AG10803 (cell line): ENCODE measurements around the gene FTCD.

Experiments
- DNase-seq: peaks from one replicate; pipeline ENCODE4 v3.0.0; 2010; ENCODE audit warnings: low read depth
- H3K4me3 ChIP-seq: 2 replicates; pipeline ENCODE4 v1.5.1; 2011; ENCODE audit warnings: mild to moderate bottlenecking, low read length, control low read depth
- CTCF ChIP-seq: conservative IDR thresholded peaks from 2 replicates; pipeline ENCODE4 v1.5.1; 2011; ENCODE audit warnings: mild to moderate bottlenecking, low read length, control low read depth, inconsistent platforms

FTCD gene

GRCh38 chr21:46163380-46163779 is 8.0 kb upstream of the FTCD start:
- DNase-seq = no peak

DNA sequence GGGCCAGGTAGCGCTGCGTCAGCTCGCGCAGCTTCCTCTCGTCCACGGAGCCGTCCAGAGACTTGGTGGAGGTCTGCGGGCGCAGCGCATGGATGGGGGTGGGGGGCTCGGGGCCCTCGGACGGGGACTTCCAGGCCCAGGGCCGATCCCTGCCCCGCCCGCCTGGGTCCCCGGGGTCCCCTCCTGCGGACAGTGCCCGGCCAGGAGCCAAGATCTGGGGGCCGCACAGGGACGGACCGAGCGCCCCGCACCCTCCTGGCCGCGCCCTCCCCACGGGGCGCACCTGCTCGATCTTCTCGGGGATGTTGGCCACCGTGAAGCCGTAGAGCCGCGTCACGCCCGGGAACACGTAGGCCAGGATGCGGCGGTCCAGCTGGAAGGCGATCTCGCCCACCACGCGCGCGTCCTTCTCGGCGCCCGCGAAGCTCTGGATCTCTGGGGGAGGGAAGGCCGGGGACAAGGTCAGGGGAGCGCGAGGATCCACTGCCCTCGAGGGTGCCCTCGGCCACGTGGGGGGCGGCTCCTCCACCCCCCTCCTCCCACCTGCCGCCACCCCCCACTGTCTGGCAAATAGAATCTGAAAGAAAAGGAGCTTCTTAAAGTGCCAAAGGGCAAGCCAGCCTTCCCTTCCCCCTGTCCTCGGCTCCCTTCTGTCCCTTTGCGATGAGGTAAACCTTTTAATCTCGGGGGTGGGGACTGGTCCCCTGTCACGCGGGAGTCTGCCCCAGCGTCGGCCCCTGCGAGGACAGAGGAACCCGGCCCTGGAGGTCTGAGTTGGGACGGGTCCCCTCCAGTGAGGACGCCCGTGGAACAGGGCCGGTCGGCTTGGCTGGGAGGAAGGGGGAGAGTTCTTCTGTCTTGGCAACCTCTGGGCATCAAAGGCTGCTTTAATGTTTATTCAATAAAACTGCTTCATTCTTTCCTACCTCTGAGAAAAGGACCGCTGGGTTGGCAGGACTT is 6.5 kb upstream of the FTCD start:
- no peak for DNase-seq
- no peak for TF ChIP-seq CTCF
- H3K4me3 ChIP-seq = no peak overlapping the region

More at GRCh38 chr21:46163380-46163779, 8.0 kb upstream of the FTCD start:
- TF ChIP-seq CTCF = no peak
- H3K4me3 ChIP-seq = no peak overlapping the region

DNA sequence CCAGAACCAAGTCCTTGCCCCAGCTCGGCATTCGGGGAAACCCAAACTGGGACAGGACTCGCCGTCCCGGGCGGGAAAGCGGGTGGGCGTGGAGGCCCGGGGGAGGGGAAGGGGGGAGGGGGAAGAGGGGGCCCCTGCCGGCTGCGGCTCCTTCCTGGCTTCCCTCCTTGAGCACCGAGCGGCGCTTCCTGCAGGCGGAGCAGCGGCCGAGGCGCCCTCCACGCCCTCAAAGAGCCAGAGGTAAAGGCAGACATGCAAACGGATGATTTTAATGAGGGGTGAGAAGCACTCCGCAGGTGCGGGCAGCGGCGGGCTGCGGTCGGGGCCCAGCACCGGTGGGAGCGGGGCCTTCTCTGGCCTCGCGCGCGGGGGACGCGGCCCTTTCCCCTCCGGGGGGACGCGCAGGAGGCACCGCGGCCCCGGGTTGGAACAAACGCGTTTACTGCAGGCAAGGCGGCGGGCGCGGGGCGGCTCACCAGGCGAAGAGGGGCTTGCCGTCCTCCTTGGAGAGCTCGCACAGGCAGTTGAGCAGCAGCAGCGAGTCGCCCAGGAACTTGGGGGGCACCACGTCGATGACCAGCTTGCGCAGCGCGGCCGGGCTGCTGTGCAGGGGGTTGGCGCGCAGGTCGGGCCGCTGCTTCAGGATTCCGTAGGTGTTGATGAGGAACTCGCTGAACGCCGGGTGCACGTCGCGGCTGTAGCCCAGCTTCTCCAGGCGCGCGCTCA is 5.7 kb upstream of the FTCD start:
- TF ChIP-seq CTCF = no peak
- no peak overlapping the region for H3K4me3 ChIP-seq
- no peak for DNase-seq

DNA sequence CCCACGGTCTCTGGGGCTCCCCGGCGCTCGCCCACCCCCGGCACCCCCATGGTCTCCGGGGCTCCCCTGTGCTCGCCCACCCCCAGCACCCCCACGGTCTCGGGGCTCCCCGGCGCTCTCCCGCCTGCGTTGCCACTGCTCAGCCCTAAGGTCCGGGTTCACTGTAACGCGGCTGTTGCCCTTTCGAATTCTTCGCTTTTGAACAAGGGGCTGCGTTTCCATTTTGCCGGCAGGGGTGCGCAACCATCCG is 5.2 kb upstream of the FTCD start:
- TF ChIP-seq CTCF = no peak
- no peak for DNase-seq

GRCh38 chr21:46159841-46160656 is 4.7 kb upstream of the FTCD start:
- H3K4me3 ChIP-seq = no peak overlapping the region
- TF ChIP-seq CTCF = no peak
- DNase-seq = no peak

More for the DNA sequence above, 5.2 kb upstream of the FTCD start:
- H3K4me3 ChIP-seq = no peak overlapping the region

- no peak for DNase-seq
- TF ChIP-seq CTCF = no peak
- H3K4me3 ChIP-seq = no peak overlapping the region
Observed at GRCh38 chr21:46159390-46159789, 4.0 kb upstream of the FTCD start.
